ENCODE results near the gene ZCCHC9. TPM values are rescaled to one million over a fixed set of nuclear protein-coding genes. Genes with fewer than 3 reads are reported as not detected.

ZCCHC9 gene
- total RNA-seq, 1 donor from 2014 or later: 24.0 TPM

DNA sequence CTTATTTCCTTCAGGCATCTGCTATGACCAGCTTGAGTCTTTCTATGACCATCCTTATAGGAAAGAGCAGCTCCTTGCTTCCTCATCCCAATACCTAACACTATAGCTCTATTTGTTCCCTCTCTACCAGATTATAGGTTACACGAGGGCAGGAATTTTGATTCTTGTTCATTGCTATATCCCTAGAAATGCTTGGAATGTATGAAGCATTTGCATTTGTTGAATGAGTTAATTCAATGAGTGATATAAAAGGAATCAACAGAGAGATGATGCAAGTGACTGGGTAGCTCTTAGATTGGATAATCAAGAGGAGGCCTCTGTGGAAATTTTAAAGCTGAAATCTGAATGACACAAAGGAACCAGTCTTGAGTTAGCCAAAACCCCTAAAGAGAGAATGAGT is 13.9 kb downstream of the ZCCHC9 start:
- Mint-ChIP-seq H3K4me1 (no peaks in the 10 kb centered on the region), H3K36me3 (ENCODE audit: low read depth) (peaks cover 38% of the 10 kb centered on the region), H3K9me3 (no peaks in the 10 kb centered on the region), H3K27ac (no peak overlapping the region), H3K27me3 (no peaks in the 10 kb centered on the region), H3K4me3 (no peak overlapping the region)
- intact Hi-C loops (cut with micrococcal nuclease): no loop called here
- ChIA-PET POLR2A (no interaction called here), CTCF (no interaction called here)
- DNase-seq: no peak
- ATAC-seq (ENCODE audit: low read depth): no peak
- TF ChIP-seq, protein P1, sequence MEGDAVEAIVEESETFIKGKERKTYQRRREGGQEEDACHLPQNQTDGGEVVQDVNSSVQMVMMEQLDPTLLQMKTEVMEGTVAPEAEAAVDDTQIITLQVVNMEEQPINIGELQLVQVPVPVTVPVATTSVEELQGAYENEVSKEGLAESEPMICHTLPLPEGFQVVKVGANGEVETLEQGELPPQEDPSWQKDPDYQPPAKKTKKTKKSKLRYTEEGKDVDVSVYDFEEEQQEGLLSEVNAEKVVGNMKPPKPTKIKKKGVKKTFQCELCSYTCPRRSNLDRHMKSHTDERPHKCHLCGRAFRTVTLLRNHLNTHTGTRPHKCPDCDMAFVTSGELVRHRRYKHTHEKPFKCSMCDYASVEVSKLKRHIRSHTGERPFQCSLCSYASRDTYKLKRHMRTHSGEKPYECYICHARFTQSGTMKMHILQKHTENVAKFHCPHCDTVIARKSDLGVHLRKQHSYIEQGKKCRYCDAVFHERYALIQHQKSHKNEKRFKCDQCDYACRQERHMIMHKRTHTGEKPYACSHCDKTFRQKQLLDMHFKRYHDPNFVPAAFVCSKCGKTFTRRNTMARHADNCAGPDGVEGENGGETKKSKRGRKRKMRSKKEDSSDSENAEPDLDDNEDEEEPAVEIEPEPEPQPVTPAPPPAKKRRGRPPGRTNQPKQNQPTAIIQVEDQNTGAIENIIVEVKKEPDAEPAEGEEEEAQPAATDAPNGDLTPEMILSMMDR (IDR thresholded peaks at IDR 0.05): no peak

DNA sequence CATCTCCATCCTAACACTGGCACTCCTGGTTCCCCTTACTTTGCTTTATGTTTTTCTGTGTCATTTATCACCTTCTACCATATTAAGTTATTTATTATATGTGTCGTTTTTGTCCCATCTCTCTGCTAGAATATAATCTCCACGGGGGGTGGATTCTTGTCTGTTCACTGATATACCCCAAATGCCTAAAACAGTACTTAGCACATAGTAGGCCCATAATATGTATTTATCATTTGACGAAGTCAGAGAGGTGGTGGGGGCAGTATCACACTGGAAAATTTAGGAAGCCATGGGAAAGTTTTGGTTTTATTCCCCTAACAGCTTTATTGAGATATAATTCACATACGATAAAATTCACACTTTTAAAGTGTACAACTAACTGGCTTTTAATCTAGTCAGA is 14.4 kb downstream of the ZCCHC9 start:
- no peaks in the 10 kb centered on the region for H3K9me3 Mint-ChIP-seq
- no peak overlapping the region for H3K4me3 Mint-ChIP-seq
- H3K27ac Mint-ChIP-seq: no peak overlapping the region
- DNase-seq (no peak), ATAC-seq (ENCODE audit: low read depth) (no peak)
- H3K4me1 Mint-ChIP-seq: no peaks in the 10 kb centered on the region
- TF ChIP-seq, protein P1 (IDR thresholded peaks at IDR 0.05): no peak
- H3K36me3 Mint-ChIP-seq (ENCODE audit: low read depth): peaks cover 34% of the 10 kb centered on the region
- CTCF ChIA-PET: no interaction called here
- H3K27me3 Mint-ChIP-seq: no peaks in the 10 kb centered on the region
- POLR2A ChIA-PET: no interaction called here
- intact Hi-C loops (cut with micrococcal nuclease): no loop called here

DNA sequence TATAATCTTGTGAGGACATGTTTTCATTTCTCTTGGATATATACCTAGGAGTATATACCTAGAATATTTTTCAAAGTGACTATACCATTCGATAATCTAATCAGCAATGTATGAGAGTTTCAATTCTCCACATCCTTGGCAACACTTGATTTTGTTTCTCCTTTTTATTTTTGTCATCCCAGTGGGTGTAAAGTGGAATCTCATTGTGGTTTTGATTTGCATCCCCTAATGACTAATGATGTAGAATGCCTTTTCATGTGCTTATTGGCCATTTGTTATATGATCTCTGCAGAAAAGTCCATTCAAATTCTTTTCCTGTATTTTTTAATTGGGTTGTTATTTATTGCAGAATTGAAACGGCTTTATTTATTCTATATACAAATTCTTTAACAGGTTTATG is 15.2 kb downstream of the ZCCHC9 start:
- H3K27me3 Mint-ChIP-seq: no peaks in the 10 kb centered on the region
- H3K4me1 Mint-ChIP-seq: no peaks in the 10 kb centered on the region
- H3K4me3 Mint-ChIP-seq: no peak overlapping the region
- ChIA-PET CTCF (no interaction called here), POLR2A (no interaction called here)
- TF ChIP-seq, protein P1 (IDR thresholded peaks at IDR 0.05): no peak
- H3K27ac Mint-ChIP-seq: no peak overlapping the region
- DNase-seq: no peak
- ATAC-seq (ENCODE audit: low read depth): no peak
- no peaks in the 10 kb centered on the region for H3K9me3 Mint-ChIP-seq
- peaks cover 28% of the 10 kb centered on the region for H3K36me3 Mint-ChIP-seq (ENCODE audit: low read depth)
- intact Hi-C loops (cut with micrococcal nuclease): no loop called here

DNA sequence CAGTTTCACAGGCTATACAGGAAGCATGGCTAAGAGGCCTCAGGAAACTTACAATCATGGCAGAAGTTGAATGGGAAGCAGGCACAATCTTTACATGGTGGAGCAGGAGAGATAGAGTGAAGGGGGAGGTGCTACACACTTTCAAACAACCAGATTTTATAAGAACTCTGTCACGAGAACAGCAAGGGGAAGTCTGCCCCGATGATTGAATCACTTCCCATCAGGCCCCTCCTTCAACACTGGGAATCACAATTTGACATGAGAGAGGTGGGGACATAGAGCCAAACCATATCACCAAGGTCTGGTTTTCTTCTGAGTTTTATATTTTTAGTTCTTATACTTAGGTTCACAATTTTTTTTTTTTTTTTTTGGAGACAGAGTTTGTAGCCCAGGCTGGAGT is 16.1 kb downstream of the ZCCHC9 start:
- no peaks in the 10 kb centered on the region for H3K27me3 Mint-ChIP-seq
- no peak overlapping the region for H3K27ac Mint-ChIP-seq
- no peak overlapping the region for H3K4me3 Mint-ChIP-seq
- H3K9me3 Mint-ChIP-seq: no peaks in the 10 kb centered on the region
- POLR2A ChIA-PET: no interaction called here
- ATAC-seq (ENCODE audit: low read depth): no peak
- intact Hi-C loops (cut with micrococcal nuclease): no loop called here
- TF ChIP-seq, protein P1 (IDR thresholded peaks at IDR 0.05): no peak
- no peak for DNase-seq
- H3K36me3 Mint-ChIP-seq (ENCODE audit: low read depth): peaks cover 20% of the 10 kb centered on the region
- CTCF ChIA-PET: no interaction called here
- no peaks in the 10 kb centered on the region for H3K4me1 Mint-ChIP-seq

DNA sequence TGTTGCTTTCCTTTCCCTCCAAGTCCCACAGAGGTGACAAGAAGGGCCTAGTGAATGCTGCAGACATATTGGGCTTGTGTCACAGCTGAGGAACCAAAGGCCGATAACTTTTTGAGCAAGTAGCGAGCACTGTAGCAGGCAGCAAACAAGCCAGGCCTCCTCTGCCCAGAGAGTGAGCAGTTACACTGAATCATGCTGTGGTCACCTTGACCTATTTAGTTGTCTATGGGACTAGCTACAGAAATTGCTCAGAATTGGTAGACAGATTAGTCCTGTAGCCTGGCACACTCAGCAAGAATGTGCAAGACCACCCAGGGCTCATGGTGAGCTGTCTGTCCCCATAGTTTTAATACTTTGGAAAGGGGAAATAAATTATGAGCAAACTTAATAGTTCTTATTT is 25.2 kb downstream of the ZCCHC9 start:
- intact Hi-C loops (cut with micrococcal nuclease): no loop called here
- Mint-ChIP-seq H3K4me3 (no peak overlapping the region), H3K36me3 (ENCODE audit: low read depth) (no peaks in the 10 kb centered on the region), H3K4me1 (no peaks in the 10 kb centered on the region), H3K27ac (no peak overlapping the region), H3K27me3 (peaks cover 2% of the 10 kb centered on the region), H3K9me3 (no peaks in the 10 kb centered on the region)
- ATAC-seq (ENCODE audit: low read depth) (no peak), DNase-seq (no peak)
- TF ChIP-seq, protein P1 (IDR thresholded peaks at IDR 0.05): no peak
- ChIA-PET POLR2A (no interaction called here), CTCF (no interaction called here)
